HL-60/S4 (cell line): ENCODE measurements around the gene OTOP3.
"Not testable (repeated sequence)": the region's sequence is repeated elsewhere in the genome, so short reads cannot be mapped to it uniquely, and the experiment has no call there.

Experiments used
- in situ Hi-C: fragments of 300-500 bp; cut with MboI; formaldehyde crosslinking; loops from 2 replicates; pipeline ENCODE4 v1.14.3; 2022; ENCODE audit warnings: low sequenced_read_pairs

OTOP3 gene

DNA sequence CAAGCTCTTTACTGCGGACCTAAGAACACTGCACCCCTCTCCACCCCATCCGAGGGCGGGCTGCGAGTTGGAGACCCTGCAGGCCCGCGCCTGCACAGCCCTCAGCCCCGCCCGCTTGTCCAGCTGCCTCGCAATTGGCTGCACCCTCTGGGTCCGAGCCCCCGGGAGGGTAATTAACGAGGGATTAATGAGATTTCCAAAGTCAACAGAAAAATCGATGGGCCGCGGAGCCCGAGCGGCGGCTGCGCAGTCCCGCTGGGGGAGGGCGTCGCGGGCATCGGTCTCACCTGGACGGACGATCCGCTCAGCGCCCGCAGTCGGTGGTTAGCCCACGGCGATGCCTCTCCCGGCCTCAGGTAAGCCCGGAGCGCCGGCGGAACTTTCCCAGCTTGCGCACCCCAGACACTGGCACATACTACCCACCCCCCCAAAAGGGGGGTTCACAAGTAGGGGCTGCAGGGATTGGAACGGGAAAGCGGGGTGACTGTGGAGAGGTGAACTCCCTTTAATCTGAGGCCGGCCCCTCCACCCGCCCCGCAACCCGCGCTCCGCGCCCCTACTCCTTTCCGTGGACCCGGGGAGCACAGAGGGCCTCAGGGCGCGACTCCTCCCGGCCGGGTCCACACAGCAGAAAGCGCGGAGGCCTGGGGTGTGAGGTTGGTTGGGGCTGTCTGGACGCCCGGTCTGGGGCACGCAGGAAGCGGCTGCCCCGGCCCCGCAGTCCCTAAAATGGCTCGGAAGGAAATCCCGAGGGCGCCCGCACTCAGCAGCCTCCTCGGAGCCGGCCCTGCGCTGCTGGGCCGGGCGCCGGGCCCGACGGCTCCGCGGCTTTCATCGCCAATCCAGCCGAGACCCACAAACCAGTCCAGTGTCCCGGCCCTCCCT, at the start of gene OTOP3:
TSS of gene OTOP3 (plus strand) at position 314 of the 885 bp plus-strand sequence. CDS start at position 338, 24 bp downstream.
- in situ Hi-C loops, result no loop called here

DNA sequence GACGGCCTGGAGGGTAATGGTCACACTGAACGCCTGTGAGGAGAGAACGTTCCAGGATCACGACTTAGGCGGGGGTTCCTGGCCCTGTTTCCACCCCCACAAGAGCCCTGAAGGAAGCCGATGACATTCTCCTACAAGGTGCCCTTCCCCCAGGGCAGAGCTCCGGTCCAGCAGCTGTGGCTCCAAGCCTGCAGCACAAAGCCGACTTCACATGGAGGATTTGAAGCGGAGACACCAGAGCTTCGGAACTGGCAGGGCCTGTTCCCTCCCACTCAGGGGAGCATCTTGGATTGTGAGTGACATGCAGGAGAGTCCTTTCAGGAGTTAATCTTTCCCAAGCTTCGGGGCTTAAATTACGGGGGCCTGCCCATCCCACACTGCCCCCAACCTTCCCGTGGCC, 47.2 kb upstream of the OTOP3 start:
- in situ Hi-C loops, result no loop called here

DNA sequence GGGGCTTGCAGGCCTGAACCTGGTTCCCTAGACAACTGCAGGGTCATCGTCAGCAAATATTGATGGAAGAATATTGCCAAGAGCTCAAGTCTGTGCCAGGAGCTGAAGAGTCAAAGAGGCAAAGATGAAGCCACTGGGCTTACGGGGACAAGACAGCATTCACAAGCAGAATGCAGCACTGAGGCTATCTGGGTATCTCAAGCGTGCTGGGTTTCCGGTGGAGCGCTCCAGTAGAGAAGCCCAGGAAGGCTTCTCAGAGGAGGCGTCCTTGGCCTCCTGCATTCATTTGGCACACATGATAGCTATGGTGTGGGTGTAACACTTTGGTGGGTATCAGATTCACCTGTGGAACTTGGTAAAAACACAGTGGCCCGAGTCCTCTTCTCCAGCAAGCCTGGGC, 45.1 kb upstream of the OTOP3 start:
- in situ Hi-C loops, result no loop called here

DNA sequence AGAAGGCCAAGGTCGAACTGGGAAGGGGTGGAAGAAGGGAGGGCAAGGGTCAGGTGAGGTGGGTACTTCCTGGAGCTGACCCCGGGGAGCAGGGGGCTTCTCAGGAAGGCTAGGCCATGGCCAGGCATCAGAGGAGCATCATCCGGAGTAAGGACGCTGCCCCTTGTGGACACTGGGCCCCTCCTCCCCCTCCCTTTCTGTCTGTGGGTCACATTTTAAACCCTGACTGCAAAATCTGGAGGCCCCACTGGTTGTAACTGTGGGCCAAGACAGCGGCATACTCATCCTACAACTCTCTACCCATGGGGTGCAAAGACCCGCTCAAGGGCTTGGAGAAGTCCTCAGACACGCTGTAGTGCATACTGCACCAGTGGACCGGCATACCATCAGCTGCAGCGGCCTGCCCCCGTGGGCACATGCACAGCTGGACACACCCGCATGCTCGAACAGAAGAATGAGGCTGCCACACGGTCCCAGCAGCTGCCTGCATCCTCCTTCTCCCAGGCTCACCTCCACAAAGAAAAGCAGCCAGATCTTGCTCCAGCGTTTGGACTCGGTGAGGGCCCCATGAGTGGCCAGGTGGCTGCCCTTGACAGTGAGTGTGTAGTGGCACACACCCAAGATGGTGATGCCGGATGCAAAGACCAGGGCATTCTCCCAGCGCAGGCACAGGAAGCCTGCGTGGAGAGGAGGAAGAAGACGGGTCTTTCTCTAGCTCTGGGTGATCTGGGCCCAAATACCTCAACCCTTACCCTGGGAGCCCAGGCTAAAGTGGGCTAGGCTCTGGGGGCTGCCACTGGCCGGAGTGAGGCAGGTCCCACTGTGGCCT, 43.5 kb upstream of the OTOP3 start:
- in situ Hi-C loops, result no loop called here

GRCh38 chr17:74892974-74893911, 42.5 kb upstream of the OTOP3 start, which contains the start of gene FADS6:
Gene FADS6, minus strand, starts transcription at chr17:74893633. Its CDS starts 38 bp downstream, at chr17:74893595.
- in situ Hi-C loops, result no loop called here

- in situ Hi-C loops, result no loop called here
Measured at GRCh38 chr17:74893936-74894671, 41.6 kb upstream of the OTOP3 start.

- in situ Hi-C loops, result no loop called here
Measured at GRCh38 chr17:74898376-74898946, 37.2 kb upstream of the OTOP3 start.

DNA sequence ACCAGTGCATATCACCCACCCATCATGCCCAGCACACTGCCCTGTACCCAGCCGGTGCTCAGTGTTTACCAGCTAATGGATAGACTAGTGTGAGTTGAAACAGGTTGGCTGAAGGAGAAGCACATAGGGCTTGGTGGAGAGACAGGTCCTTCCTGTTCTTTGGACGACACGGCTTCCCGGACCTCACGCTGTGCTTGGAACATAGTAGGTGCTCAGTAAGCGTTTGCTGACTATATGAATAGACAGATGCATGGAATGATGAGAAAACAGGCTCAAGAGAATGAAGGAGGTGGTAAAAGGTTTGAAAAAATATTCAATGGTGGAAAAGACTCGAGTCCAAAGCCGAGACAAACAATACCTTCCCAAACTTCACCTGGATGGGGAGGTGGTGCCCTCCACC, 35.5 kb upstream of the OTOP3 start:
- in situ Hi-C loops, result no loop called here

DNA sequence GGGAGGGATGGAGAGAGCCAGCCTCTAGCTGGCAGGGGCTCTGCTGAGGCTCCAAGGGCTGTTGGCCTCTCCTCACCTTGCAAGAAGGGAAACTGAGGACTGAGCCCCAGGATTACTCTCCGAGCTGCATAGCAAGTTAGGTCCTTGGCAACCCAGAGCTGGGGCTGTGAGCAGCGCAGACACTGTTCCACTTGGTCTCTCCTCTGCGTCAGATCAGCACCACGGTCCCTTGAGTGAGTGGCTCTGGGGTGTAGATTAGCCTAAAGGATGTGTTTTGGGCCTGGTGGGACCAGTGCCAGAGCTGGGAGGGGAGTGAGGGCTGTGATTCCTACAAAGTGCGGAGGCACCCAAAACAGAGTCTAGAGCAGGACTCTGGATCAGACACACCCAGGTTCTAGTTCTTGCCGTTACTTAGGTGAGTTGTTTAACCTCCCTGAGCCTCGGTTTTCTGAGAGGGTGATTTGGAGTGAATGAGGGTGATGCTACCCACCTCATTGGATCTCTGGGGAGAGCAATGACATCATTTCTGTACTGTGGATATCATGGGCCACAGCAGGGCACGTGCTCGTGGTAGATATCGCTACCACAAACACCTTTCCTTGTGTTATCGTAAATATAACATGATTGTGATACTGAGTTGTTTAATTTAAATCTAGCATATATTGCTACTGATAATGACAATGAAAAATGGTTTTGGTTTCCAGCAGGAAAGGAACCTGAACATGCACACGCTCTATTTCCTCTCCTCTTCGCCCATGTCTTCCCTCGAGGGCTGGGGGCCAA, 34.2 kb upstream of the OTOP3 start:
- in situ Hi-C loops, result no loop called here

- in situ Hi-C loops, result no loop called here
Measured at GRCh38 chr17:74903034-74903433, 32.7 kb upstream of the OTOP3 start.

DNA sequence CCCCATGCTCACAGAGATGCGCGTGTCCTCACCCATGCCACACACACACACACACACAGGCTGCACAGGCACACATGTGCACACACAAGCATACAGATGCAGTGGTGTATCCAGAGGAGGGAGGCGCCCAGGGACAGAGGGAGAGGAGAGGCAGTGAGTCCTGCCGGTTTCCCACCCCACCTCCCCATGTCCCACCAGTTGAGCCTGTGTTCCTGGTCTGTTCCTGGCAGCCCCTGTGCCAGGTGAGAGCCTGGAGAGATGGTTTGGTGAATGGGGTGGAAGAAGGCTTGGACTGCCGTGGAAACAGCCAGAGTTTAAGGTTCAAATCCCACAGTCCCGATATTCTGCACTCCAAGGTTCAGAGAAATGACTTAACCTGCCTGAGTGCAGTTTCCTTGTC, 32.0 kb upstream of the OTOP3 start:
- in situ Hi-C loops, result no loop called here

DNA sequence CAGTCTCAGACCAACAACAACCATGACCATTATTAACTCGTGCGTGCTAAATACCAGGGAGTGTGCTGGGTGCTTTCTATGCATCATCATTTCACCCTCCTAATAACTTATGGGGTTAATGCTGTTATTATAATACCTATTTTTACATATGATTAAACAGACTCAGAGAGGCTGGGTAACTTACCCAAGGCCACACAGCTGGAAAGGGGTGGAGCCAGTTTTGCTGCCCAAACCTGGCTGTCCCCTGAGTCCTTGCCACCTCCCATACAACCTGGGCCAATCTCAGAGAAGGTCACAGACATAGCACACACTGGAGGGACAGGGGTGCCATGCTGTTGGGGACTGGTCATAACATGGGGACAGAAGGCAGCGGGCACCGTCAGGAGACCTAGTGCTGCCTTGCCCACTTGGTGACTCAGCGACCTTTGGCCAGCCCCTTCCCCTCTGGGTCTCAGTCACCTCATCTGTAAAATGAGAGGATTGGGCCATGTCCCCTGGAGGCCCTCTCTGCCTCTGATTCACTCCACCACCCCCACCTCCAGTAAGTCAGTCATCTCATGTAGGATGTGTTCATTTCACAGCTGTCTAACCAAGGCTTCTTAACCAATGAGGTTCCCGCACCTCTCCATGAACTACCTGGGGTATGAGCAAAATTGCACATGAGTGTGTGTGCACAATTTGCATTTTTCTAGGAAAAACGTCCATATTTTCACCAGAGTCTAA, 30.9 kb upstream of the OTOP3 start:
- in situ Hi-C loops, result no loop called here

DNA sequence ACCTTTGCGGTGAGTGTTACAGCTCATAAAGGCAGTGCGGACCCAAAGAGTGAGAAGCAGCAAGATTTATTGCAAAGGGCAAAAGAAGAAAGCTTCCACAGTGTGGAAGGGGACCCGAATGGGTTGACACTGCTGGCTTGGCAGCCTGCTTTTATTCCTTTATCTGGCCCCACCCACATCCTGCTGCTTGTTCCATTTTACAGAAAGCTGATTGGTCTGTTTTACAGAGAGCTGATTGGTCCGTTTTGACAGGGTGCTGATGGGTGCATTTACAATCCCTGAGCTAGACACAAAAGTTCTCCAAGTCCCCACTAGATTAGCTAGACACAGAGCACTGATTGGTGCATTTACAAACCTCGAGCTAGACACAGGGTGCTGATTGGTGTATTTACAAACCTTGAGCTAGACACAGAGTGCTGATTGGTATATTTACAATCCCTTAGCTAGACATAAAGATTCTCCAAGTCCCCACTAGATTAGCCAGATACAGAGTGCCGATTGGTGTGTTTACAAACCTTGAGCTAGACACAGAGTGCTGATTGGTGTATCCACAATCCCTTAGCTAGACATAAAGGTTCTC, 29.4 kb upstream of the OTOP3 start:
- in situ Hi-C loops, result not testable (repeated sequence)

DNA sequence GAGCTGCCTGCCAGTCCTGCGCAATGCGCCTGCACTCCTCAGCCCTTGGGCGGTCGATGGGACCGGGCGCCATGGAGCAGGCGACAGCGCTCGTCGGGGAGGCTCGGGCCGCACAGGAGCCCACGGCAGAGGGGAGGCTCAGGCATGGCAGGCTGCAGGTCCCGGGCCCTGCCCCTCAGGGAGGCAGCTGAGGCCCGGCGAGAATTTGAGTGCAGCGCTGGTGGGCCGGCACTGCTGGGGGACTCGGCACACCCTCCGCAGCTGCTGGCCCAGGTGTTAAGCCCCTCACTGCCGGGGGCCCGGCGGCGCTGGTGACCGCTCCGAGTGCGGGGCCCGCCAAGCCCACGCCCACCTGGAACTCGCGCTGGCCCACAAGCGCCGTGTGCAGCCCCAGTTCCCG, 28.7 kb upstream of the OTOP3 start:
- in situ Hi-C loops, result no loop called here

- in situ Hi-C loops, result not testable (repeated sequence)
Measured at GRCh38 chr17:74909097-74909496, 26.6 kb upstream of the OTOP3 start.

DNA sequence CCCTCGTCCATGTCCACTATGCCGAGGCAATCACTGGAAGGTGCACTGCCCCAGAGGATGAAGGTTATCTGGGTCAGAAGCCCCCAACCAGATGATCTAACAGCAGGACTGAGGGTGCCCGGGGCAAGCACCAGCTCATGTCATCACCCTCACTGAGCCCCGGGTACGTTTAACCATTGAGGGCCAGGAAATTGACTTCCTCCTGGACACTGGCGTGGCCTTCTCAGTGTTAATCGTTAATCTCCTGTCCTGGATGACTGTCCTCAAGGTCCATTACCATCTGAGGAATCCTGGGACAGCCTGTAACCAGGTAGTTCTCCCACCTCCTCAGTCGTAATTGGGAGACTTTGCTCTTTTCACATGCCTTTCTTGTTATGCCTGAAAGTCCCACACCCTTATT, 24.3 kb upstream of the OTOP3 start:
- in situ Hi-C loops, result not testable (repeated sequence)

DNA sequence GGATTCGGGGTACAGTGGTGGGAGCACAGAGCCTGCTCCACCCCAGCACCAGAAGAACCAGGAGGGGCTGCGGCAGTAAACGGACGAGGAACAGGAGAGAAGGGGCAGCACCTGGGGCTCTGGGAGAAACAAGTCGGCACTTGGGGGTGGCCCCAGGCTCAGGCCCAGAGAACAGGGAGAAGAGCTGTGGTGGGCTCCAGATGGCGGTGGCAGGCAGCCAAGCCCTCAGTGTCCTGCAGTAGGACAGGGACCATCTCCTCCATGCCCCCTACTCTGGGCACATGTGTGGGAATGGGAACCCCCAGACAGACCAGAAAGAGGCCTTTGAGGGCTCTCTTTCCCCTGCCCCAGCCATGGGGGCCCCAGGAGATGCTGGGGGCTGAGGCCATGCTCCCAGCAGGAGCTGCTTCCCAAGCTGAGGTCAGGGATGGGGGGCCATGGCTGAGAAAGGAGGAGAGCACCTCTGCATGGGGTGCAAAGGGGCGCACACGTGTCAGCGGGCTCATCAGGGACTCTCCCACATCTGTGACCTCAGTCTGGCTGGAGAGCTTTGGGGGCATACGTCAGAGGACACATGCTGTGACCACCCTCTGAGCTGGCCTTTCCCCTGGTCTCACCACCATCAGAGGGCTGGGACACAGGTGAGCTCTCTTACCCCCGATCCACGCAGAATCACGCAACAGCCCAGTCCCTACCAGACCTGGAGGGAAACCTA, 19.4 kb upstream of the OTOP3 start:
- in situ Hi-C loops, result no loop called here
